ENCODE results near the gene MYCBP2.
"Not testable (repeated sequence)": the region's sequence is repeated elsewhere in the genome, so short reads cannot be mapped to it uniquely, and the experiment has no call there.

The MYCBP2 gene

GRCh38 chr13:77022341-77022740 is 304.6 kb downstream of the MYCBP2 start:
- no peak for DNase-seq

GRCh38 chr13:77019756-77020155 is 307.1 kb downstream of the MYCBP2 start:
- no peak for DNase-seq

- DNase-seq: no peak
Measured at GRCh38 chr13:77016888-77017623, 309.8 kb downstream of the MYCBP2 start.

GRCh38 chr13:77016251-77016812 is 310.6 kb downstream of the MYCBP2 start:
- no peak for DNase-seq

GRCh38 chr13:77014906-77015685 is 311.8 kb downstream of the MYCBP2 start:
- DNase-seq: no peak

- DNase-seq: no peak
Measured at GRCh38 chr13:77013853-77014542, 312.9 kb downstream of the MYCBP2 start.

- DNase-seq: not testable (repeated sequence)
Measured at GRCh38 chr13:77009719-77010118, 317.2 kb downstream of the MYCBP2 start.

GRCh38 chr13:77009011-77009410 is 317.9 kb downstream of the MYCBP2 start:
- no peak for DNase-seq

GRCh38 chr13:77008337-77008736 is 318.6 kb downstream of the MYCBP2 start:
- DNase-seq: not testable (repeated sequence)

GRCh38 chr13:77002590-77003190 is 324.2 kb downstream of the MYCBP2 start:
- no peak for DNase-seq

- no peak for DNase-seq
Measured at GRCh38 chr13:77001963-77002587, 324.8 kb downstream of the MYCBP2 start.

- DNase-seq: no peak
Measured at GRCh38 chr13:77001540-77001939, 325.4 kb downstream of the MYCBP2 start.

- no peak for DNase-seq
Measured at GRCh38 chr13:77000475-77000874, 326.4 kb downstream of the MYCBP2 start.
